Stimulated activated CD4-positive, alpha-beta T cell treated with anti-CD3 and anti-CD28 coated beads, Interleukin-2, amount 100 ng/mL, for 4 hours (primary cell): ENCODE data around the gene NCBP2.

Experiments used
- DNase-seq: peaks from one replicate; pipeline ENCODE4 v3.0.0-alpha.2; 2020; ENCODE audit warnings: low read depth

Gene NCBP2

DNA sequence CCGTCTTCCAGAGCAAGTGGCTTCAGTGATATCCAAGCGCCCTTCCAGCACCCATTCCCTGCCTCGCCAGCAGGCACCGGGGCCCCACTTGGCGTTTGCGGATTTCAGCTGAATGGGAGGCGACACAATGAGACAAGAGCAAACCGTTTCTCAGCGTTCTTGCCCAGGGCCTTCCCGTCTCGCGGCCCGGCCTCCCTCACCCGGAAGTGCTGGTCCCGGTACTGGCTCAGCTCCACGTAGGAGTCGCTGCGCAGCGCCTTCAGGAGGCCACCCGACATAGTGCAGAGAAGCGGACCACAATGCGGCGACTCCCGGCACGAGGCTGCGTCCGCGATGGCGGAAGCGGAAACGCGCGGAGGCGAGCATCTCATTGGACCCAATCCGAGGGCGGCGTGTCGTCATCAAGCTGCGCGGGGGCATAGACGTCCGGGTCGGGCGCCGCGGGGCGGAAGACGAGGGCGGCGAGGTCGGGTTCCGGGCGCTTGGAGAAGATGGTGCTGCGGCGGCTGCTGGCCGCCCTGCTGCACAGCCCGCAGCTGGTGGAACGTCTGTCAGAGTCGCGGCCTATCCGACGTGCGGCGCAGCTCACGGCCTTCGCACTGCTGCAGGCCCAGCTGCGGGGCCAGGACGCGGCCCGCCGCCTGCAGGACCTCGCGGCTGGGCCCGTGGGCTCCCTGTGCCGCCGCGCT is at the start of gene NCBP2:
Gene NCBP2, minus strand, starts transcription at position 303 of the 689 bp plus-strand sequence. Its CDS starts 25 bp downstream, at position 278.
- DNase-seq, result peak; percentile 99

DNA sequence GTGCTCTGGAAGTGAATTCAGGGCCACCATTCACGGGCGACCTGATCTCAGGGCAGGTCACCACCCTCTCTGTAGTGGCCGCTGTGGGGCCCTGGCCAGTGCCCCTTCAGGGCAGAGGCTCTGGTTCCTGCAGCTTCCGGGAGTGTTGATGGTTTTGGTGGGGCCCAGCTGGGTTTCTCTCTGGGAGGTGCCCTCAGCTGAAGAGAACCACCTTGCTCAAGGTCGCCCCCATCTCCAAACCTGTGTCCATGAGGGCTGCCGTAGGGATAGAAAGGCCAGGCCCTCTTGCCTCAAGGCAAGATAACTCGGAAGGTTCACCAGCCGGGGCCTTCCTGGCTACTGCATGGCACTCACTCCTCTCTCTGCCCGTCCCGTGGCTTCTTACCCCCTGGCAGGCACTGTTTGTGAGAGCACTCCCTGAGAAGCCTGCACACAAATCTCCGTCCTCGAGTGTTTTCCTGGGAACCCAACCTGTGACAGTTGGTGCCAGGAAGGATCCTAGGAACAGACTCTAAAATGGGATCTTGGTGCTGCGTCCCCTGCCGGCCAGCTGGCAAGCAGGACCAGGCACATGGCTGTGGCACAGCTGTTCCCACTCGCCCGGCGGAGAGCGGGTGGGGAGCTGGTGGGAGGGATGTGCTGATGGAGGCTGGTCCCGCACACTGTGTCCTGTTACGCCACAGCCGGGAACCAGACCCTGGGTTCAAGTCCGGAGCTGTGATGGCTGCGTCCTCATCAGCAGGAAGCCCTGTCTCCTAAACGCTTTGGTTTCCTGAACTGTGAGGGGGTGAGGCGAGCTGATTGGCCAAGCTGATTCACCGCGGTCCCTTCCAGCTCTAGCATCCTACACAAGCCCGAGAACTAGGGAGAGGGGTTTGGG is 49.5 kb upstream of the NCBP2 start:
- DNase-seq, result no peak

DNA sequence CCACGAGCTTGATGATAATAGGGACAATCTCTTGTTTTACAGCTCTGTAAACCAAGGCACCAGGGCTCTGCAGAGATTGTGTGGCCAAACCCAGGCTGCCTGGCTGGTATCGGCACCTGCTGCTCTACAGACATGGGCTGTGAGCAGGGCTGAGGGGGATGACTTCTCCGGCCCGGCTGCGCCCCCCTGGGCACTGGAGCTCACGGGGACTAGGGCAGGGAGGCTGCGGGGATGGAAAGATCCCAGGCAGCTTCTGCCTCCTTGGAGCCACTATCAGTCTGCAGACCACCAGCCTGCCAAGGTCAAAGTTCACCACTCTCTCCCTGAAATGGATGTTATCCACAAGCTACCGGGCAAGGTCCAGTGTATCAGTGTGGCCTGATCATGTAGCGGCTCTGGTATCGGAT is 48.3 kb upstream of the NCBP2 start:
- DNase-seq, result no peak

DNA sequence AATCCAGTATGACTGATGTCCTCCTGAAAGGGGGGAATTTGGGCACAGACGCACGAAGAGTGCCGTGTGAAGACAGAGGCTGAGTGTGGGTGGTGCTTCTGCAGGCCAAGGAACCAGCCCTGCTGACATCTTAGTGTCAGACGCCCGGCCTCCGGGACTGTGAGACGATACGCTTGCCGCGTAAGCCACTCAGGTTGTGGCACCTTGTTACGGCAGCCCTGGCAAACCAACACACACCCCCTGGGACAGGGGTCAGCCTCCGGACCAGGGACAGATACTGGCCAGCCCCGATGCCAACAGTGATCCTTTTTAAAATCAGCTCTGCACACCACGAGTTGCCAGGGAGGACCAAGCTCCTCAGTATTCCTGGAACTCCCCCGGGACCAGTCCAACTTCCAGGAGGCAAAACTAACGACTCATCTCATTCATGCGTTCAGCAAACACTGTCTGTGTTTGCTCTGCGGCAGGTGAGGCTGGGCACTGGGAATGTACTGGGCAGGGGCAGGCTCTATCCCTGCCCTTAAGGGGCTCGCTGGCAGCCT is 47.5 kb upstream of the NCBP2 start:
- DNase-seq, result no peak

DNA sequence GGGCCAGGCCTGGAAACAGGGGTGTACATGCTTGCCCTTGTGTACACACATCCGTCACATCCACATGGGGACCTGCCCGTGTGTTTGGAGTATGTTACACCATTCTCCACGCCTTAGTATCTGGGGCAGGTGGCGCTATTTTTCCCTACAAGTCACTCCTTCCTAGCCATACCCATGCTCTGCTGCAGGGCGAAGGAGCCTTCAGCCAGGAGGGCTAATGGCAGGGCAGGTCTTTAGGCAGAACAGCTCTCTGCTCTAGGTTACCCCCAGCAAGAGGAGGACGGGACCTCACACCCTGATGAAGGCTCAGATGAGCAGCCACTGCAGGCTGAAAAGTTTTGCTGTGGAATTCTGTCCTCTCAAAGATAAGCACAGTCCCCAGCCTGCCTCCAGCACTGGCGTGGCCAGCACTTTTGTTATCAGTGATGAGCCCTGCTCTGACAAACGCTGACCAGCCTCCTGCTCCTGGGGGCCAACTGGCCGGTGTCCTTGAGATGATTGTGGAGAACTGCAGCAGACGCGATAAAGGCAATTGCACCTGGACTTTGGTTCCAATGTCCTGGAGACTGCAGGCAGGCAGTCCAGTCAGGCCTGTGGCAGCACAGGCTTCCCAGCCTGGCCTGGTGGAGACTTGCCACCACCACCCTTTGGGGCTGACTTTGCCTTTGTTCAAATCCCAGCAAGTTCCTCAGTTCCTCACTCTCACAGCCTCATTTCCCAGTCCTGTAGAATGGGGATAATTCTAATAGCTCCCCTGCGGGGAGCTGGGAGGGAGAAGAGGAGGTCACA is 46.1 kb upstream of the NCBP2 start:
- DNase-seq, result no peak

DNA sequence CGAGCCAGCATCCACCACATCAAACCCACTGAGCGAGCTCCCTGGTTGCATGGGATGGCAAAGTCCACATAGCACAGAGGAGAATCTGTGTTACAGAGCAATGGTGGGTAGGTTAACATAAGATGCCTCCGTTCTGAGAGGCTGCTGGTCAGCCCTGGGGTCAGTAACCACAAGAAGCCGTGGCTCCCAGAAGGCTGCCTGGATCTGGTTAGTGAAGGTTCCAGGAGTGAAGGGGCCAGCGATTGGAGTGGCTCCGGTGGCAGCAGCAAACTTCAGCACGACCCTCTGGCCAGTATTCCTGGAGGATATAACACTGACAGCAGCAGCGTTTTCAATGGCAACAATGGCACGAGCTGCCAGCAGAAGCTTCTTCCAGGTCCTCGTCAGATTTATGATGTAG is 44.7 kb upstream of the NCBP2 start:
- DNase-seq, result no peak

DNA sequence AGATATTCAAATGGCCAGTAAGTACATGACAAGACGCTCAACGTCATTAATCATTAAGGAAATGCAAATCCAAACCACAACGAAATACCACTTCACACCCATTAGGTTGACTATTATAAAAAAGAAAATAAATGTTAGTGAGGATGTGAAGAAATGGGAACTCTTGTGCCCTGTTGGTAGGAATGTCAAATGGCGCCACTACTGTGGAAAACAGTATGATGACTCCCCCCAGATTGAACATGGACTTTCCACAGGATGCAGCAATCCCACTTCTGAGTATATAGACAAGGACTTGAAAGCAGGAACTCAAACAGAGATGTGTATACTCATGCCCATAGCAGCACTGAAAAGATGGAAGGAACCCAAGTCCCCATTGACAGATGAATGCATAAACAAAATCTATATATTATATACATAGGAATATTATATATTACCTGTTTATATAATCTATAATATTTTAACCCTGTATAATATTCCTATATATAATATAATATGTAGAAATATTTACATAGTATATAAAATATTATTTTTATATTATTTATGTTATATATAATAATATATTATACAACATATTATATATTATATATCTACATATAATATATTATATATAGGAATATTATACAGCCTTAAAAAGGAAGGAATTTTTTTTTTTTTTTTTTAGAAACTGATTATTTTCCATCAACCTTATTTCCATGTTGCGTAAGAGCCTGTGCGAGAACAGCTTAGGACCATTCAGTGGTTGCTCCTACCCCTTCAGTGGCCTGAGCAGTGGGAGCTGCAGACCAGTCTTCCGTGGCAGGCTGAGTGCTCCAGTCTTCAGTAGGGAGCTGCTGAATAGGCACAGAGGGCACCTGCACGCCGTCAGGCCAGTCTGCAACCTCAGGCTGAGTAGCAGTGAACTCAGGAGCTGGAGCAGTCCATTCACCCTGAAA is 43.9 kb upstream of the NCBP2 start:
- DNase-seq, result no peak

DNA sequence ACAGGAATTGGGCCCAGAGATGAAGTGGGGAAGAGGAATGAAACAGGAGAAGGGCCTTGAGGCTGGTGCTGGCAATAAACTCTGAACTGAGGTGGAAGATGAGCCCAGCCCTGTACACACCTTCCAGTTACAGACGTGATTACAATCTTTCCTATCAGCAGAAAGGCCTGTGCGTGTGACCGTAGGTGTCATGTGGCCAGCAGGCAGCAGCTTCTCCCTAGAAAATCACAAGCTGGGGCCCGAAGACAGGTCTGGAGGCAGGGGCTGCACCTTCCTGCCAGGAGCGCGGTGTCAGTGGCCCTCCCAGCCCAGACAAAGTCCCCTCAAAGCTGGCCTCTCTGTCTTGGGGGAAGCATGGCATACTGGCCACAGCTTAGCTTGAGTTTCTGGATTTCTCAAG is 43.0 kb upstream of the NCBP2 start:
- no peak for DNase-seq

DNA sequence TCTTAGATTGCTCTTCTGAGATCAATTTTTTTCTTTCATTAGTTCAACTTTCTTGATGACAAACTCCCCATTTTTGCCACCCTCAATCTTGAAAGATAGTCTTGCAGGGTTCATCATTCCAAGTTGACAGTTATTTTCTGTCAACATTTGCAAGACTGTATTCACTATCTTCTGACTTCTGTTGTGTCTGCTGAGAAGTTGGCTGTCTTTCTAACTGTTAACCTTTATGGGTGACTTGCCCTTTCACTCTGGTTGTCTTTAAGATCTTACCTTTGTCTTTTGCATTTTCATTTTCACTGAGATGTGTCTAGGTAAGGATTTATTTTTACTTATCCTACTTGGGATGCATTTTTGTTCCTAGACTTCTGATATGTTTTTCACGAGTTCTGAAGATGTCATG is 40.9 kb upstream of the NCBP2 start:
- DNase-seq, result no peak

DNA sequence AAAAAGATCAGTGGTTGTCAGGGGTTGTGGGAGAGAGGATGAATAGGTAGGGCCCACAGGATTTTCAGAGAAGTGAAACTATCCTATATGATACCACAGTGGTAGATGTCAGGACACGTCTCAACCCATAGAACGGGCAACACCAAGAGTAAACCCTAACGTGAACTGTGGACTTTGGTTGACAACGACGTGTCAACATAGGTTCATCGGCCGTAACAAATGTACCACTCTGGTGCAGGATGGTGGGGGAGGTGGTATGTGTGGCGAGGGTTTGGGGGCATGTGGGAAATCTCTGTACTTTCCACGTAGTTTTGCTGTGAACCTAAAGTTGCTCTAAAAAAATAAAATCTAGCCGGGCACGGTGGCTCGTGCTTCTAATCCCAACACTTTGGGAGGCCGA is 39.3 kb upstream of the NCBP2 start:
- DNase-seq, result no peak

DNA sequence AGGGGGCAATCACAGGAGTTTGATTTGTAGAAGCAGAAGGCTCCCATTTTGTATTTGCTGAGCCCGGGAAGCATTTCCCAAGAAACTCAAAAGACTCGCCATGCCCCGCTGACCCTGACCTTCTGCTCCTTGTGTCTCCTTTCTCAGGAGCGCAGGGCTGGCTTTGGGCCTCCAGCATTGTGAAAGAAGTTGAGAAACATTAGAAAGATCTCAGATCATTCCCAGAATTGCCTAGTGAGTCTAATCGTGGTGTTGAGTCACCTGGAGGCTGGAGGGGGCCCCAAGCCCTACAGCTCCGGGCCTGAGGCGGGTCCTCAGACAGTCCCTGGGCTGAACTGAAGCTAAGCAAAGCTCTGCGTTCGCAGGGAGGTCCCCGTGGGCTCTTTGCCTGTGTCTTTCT is 37.2 kb upstream of the NCBP2 start:
- no peak for DNase-seq

DNA sequence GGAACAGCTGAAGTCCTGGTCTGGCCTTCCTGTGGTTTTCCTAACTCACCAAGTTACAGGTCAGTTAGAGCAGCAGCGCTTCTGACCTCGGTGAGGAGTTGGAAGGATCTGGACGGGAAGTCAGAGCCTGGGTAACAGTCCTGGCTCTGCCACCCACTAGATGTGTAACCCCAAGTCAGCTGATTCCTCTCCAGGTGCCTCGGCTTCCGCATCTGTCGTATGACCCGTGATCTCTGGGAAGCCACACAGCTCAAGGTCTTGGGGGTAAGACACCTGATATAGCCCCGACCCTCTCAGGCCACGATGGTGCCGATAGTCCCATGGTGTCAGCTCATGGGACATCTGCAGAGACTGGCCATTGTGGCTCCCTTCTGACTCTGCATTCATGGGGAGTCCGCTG is 34.6 kb upstream of the NCBP2 start:
- DNase-seq, result no peak

DNA sequence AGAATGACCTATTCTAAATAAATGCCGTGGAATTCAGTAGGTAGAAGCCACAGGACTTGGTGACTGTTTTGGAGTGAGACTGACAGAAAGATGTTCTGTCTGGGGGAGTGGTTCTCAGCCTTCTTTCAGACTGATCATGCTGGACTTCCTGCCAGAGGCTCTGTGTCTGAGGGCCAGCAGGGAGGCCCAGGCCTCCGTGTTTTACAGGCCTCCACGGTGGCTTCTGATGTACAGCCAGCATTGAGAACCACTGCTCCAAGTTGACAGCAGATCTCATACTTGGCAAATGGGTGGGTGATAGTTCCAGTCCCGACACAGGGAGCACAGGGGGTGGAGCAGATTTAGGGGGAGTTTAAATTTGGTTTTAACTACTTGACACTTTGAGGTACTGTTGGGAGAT is 33.0 kb upstream of the NCBP2 start:
- no peak for DNase-seq

DNA sequence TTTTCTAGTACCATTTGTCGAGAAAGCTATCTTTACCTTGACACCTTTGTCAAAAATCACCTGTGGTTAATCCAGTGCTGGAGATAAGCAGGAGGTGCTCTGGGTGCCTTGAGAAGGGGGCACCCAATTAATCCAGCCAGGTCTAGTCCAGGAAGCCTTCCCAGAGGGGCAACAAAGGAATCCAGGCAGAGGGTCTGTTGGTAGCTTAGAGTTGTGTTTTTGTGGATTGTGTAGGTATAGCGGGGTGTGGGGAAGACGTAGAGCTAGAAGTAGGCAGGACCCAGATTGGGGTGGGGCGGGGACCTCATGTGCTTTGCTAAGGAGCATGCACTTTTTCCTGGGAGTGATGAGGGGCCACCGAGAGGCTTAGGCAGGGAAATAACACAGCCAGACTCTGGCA is 32.3 kb upstream of the NCBP2 start:
- DNase-seq, result no peak

DNA sequence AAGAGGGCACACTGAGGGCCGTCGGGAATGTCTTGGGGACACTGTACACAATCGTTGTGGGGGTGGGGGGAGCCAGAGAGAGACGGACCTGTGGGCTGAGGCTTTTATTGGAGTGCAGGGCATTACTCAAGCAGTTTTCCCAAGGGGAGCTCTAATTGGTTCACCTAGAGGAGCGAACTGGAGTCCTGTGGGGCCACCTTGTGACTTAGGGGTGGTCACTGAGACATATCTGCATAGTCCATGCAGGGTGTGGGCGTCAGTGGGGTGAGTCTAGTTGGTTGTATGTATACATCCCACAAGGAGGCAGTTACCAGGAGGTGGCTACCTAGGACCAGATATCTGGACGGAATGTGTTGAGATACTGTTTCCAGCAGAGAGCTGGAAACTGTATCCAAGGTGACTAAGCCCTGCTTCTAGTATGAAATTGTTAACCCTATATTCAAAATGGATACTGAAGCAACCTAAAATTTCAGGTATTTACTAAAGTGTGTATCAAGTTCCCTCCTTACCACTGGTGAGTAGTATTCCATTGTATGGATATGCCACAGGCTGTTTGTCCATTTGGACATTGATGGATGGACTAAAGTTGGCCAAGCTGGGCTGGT is 28.9 kb upstream of the NCBP2 start:
- no peak for DNase-seq

DNA sequence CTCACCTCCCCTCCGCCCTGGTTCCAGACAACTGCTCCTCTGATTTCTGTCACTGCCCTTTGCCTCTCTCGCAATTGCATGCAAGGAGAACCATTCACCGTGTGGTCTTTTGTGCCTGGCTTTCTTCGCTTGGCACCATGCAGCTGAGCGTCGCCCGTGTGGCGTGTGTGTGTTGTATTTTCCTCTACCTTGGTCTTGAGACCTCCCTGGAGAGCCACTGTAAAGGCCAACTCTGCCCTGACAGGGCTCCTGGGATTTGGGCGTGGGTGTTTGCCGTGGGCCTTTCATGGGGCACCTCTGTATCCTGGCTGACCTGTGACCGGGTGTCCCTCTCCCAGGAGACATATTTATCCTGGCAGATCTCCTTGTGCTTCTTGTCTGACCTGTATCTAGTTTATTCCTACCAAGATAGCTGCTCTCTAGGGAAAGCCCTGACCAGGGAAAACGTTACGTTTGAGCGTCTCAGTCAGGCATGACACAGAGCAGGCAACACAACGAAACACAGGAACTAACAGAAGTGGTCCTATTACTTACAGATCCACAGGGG is 28.3 kb upstream of the NCBP2 start:
- DNase-seq, result no peak

DNA sequence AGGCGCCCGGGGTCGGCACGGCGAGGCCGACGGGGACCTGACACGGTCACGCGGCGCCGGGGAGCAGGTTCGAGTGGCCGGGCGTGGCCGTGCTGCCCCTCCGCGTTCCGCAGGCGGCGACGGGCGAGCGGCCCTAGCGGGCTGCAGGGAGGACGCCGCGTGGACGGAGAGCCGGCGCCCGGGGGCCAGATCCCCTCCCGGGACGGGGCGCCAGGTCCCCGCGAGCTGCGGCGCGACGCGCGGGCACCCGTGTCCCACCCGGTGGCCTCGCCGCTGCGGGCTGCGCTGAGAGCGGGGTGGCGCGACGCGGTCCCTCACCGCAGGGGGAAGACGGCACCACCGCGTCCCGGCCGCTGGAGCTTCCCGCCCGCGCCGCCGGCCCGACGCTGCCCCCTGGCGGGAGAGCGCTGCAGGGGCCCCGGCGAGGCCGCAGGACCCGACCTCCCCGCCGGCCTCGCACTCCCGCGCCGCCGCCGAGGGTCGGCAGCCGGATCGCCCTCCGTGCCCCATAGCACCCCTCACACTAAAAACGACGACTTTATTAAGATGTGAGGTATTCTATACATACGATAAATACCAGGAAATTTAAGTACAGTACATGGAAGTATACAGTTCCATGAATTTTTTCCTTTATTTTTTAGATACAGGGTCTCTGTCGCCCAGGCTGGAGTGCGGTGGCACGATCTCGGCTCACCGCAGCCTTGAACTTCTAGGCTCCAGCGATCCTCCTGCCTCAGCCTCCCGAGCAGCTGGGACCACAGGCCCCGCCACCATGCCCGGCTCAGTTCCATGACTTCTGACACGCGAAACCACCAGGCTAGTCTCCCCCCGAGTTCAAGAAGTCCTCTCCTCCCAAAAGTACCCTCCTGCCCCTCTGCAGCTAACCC is 27.6 kb upstream of the NCBP2 start:
- peak; percentile 48 for DNase-seq

DNA sequence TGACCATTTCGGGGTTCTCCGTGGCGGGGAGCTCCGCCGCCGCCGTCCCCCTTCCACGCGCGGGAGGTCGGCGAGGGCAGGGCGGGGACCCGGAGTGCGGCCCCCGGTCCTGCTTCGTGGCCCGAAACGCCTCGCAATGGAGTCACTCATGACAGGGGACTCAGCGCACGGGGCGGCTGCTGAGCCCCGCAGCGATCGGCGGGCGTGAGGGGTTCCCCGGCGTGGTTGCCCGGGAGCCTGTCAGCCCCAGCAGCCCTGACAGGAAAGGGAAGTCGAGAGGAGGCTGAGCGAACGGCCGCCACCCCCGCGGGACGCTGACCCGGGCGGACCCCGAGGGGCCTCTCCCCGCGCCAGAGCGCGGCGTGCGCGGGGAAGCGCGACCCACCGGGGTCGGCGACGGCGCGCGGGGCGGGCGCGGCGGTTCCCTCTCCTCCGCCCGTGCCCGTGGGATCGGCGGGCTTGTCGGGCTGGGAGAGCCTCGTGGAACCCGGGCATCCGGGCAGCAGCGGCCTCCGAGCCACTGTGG is 26.9 kb upstream of the NCBP2 start:
- DNase-seq, result peak; percentile 8
